Smooth muscle cell (in vitro differentiated cells): Measurements from ENCODE around the gene TARM1. TPM values are rescaled to one million over a fixed set of nuclear protein-coding genes. Genes with fewer than 3 reads are reported as not detected.

Source experiments
- DNase-seq: peaks from one replicate; lab custom pipeline; 2025; ENCODE audit not compliant: unreplicated experiment; lab: John Stamatoyannopoulos, UW
- H2AFZ ChIP-seq: fragments of 200-600 bp; sonication (generic); 2 replicates; pipeline ENCODE4 v1.6.0; 2016; ENCODE audit warnings: antibody characterized with exemption, low read depth, mild to moderate bottlenecking
- H3F3A ChIP-seq: fragments of 200-600 bp; sonication (generic); 2 replicates; pipeline ENCODE4 v1.6.0; 2017; ENCODE audit warnings: antibody characterized with exemption, low read depth
- H3K27ac ChIP-seq: fragments of 200-600 bp; sonication (generic); 2 replicates; pipeline ENCODE4 v1.5.1; 2016; ENCODE audit warnings: low read depth, mild to moderate bottlenecking
- H3K27me3 ChIP-seq: fragments of 200-600 bp; sonication (generic); 2 replicates; pipeline ENCODE4 v1.6.1; 2016; ENCODE audit warnings: low read depth, mild to moderate bottlenecking
- H3K36me3 ChIP-seq: fragments of 200-600 bp; sonication (generic); 2 replicates; pipeline ENCODE4 v1.5.1; 2016; ENCODE audit warnings: low read depth
- H3K4me1 ChIP-seq: fragments of 200-600 bp; sonication (generic); 2 replicates; pipeline ENCODE4 v1.5.1; 2016; ENCODE audit warnings: low read depth
- H3K4me2 ChIP-seq: fragments of 200-600 bp; sonication (generic); 2 replicates; pipeline ENCODE4 v1.6.0; 2016; ENCODE audit warnings: mild to moderate bottlenecking
- H3K4me3 ChIP-seq: fragments of 200-600 bp; sonication (generic); 2 replicates; pipeline ENCODE4 v1.5.1; 2016; ENCODE audit warnings: mild to moderate bottlenecking
- H3K79me2 ChIP-seq: fragments of 200-600 bp; sonication (generic); 2 replicates; pipeline ENCODE4 v1.6.0; 2016; ENCODE audit warnings: low read depth, mild to moderate bottlenecking
- H3K9ac ChIP-seq: fragments of 200-600 bp; sonication (generic); 2 replicates; pipeline ENCODE4 v1.6.0; 2016; ENCODE audit warnings: low read depth
- H3K9me3 ChIP-seq: fragments of 200-600 bp; sonication (generic); replicated peaks from 2 replicates; pipeline ENCODE4 v1.5.1; 2016; ENCODE audit warnings: low read depth
- H4K20me1 ChIP-seq: fragments of 200-600 bp; sonication (generic); 2 replicates; pipeline ENCODE4 v1.6.0; 2016; ENCODE audit warnings: low read depth
- CTCF ChIP-seq: fragments of 200-600 bp; sonication (generic); IDR thresholded peaks from 2 replicates; pipeline ENCODE4 v1.5.1; 2017; ENCODE audit warnings: borderline replicate concordance, mild to moderate bottlenecking, antibody characterized with exemption; ENCODE audit not compliant: insufficient read depth, poor library complexity, severe bottlenecking
- WGBS: methylation state at CpG from one replicate; pipeline ENCODE4 v1.1.7; 2016; ENCODE audit warnings: low lambda C conversion rate; 5-methylcytosine and 5-hydroxymethylcytosine counted together
- polyA plus RNA-seq: library from polyadenylated mRNA; unstranded; fragments of >200 nt; fragmentation: Nextera tagmentation; extraction: Ambion mirVana; gene quantifications from 2 replicates; pipeline ENCODE4 v1.2.1, GENCODE V29; 2016
- total RNA-seq: library from RNA; depleted of rRNA; stranded (reverse); fragments of >200 nt; gene quantifications from 2 replicates; pipeline ENCODE4 v1.2.3, GENCODE V29; 2014

TARM1 gene
- total and polyA plus RNA-seq, 2 experiments from 2014 or later, result not detected

GRCh38 chr19:54107876-54108490 lies 26.8 kb upstream of the TARM1 start:
- Histone ChIP-seq H3K36me3 (no peaks in the 10 kb centered on the region), H3F3A (no peaks in the 10 kb centered on the region), H3K9me3 (no peaks in the 10 kb centered on the region), H3K79me2 (peaks cover 16% of the 10 kb centered on the region), H3K4me3 (no peak overlapping the region), H3K9ac (no peak overlapping the region), H2AFZ (no peak overlapping the region), H3K4me1 (no peaks in the 10 kb centered on the region), H3K4me2 (no peak overlapping the region), H3K27ac (no peak overlapping the region), H3K27me3 (no peaks in the 10 kb centered on the region), H4K20me1 (no peaks in the 10 kb centered on the region)
- TF ChIP-seq CTCF, result no peak
- DNase-seq, result no peak
- WGBS, result 96% methylated on average over 19 of the region's 21 CpGs

GRCh38 chr19:54106716-54107115 lies 25.6 kb upstream of the TARM1 start:
- no peak overlapping the region for H3K4me3 ChIP-seq
- H3K9ac ChIP-seq, result no peak overlapping the region
- WGBS, result 96% methylated on average over 15 of the region's 15 CpGs
- no peaks in the 10 kb centered on the region for H3K36me3 ChIP-seq
- no peaks in the 10 kb centered on the region for H3K9me3 ChIP-seq
- H4K20me1 ChIP-seq, result no peaks in the 10 kb centered on the region
- no peaks in the 10 kb centered on the region for H3K4me1 ChIP-seq
- peaks cover 19% of the 10 kb centered on the region for H3K79me2 ChIP-seq
- no peak overlapping the region for H3K27ac ChIP-seq
- H2AFZ ChIP-seq, result no peak overlapping the region
- H3K27me3 ChIP-seq, result no peaks in the 10 kb centered on the region
- no peak for TF ChIP-seq CTCF
- no peak for DNase-seq
- no peak overlapping the region for H3K4me2 ChIP-seq
- H3F3A ChIP-seq, result no peaks in the 10 kb centered on the region

- Histone ChIP-seq H3K36me3 (no peaks in the 10 kb centered on the region), H3F3A (no peaks in the 10 kb centered on the region), H3K79me2 (peaks cover 19% of the 10 kb centered on the region), H3K27ac (no peak overlapping the region), H3K9ac (no peak overlapping the region), H3K9me3 (no peaks in the 10 kb centered on the region), H3K4me2 (no peak overlapping the region), H2AFZ (no peak overlapping the region), H3K4me3 (no peak overlapping the region), H3K27me3 (no peaks in the 10 kb centered on the region), H4K20me1 (no peaks in the 10 kb centered on the region), H3K4me1 (no peaks in the 10 kb centered on the region)
- WGBS, result 96% methylated on average over 10 of the region's 10 CpGs
- TF ChIP-seq CTCF, result no peak
- no peak for DNase-seq
Measured at GRCh38 chr19:54105796-54106195, 24.6 kb upstream of the TARM1 start.
